ENCODE results near the gene ZNF839.

- TF ChIP-seq CTCF (IDR thresholded peaks at IDR 0.05): peak; percentile 63 to 93 (median 86)
- TF ChIP-seq POLR2A (IDR thresholded peaks at IDR 0.05): no peak
Measured at GRCh38 chr14:102316743-102317563, 2.6 kb upstream of the ZNF839 start.
